H1 (cell line): Measurements from ENCODE around the gene ACLY. TPM values are rescaled to one million over a fixed set of nuclear protein-coding genes. Genes with fewer than 3 reads are reported as not detected.

Source experiments
- ATF2 ChIP-seq: IDR thresholded peaks from 2 replicates; pipeline ENCODE4 v1.6.1; 2012; ENCODE audit warnings: low read length, inconsistent platforms
- CBX5 ChIP-seq: fragments of 300-800, 300-1000 bp; sonication (generic); IDR thresholded peaks from 2 replicates; pipeline ENCODE4 v1.7.1; 2016; ENCODE audit warnings: antibody characterized with exemption, low read length, low read depth
- CREB1 ChIP-seq: IDR thresholded peaks from 2 replicates; pipeline ENCODE4 v1.6.1; 2012; ENCODE audit warnings: inconsistent platforms
- CTCF ChIP-seq, 3 experiments: IDR thresholded peaks; 1 replicate in 2 of 3; 2 replicates in 1 of 3; pipeline versions ENCODE4 v1.5.1 to v1.6.1; 2011; ENCODE audit warnings: low read length in 3 of 3, mild to moderate bottlenecking in 3 of 3, inconsistent platforms in 2 of 3, low read depth in 1 of 3, moderate library complexity in 1 of 3; ENCODE audit not compliant: insufficient read depth in 1 of 3; ENCODE audit errors: control extremely low read depth in 1 of 3
- EP300 ChIP-seq, 2 experiments: IDR thresholded peaks; 1 replicate in 1 of 2; 2 replicates in 1 of 2; pipeline ENCODE4 v1.6.1; 2011 to 2012; ENCODE audit warnings: low read depth in 2 of 2, low read length in 2 of 2, mild to moderate bottlenecking in 2 of 2, borderline replicate concordance in 1 of 2, inconsistent platforms in 1 of 2, moderate library complexity in 1 of 2
- RAD21 ChIP-seq, 2 experiments: IDR thresholded peaks in 1 of 2; conservative IDR thresholded peaks in 1 of 2; 2 replicates each; pipeline ENCODE4 v1.6.1; 2011; ENCODE audit warnings: low read depth in 2 of 2, low read length in 2 of 2, improper control_type of control experiment in 1 of 2, inconsistent platforms in 1 of 2, mild to moderate bottlenecking in 1 of 2, moderate library complexity in 1 of 2
- SP2 ChIP-seq: IDR thresholded peaks from 2 replicates; pipeline ENCODE4 v1.6.1; 2012; ENCODE audit warnings: mild to moderate bottlenecking, low read length, inconsistent platforms
- polyA plus RNA-seq, 7 experiments: library from polyadenylated mRNA; depleted of rRNA in 3 of 7; stranded (reverse) in 5 of 7; unstranded in 2 of 7; fragments of >200 nt in 5 of 7; fragments of 200-250 nt in 2 of 7; gene quantifications; 1 replicate in 5 of 7; 2 replicates in 1 of 7; 4 replicates in 1 of 7; pipeline versions ENCODE4 v1.2.1 to v1.2.3, GENCODE V29; 2011 to 2013; ENCODE audit warnings: missing spikeins in 2 of 7, mixed read lengths in 2 of 7
- total RNA-seq: library from RNA; stranded (reverse); fragmentation: NEBNext Ultra II Directional; extraction: Animal tissue kit (Norgen Biotek cat#: 25700); gene quantifications from 2 replicates; pipeline ENCODE4 v1.2.1, GENCODE V29; 2021

ACLY gene
- total and polyA plus RNA-seq, 2 of the 8 experiments (the other 6 are each of a cell fraction or from before 2014, with no cell fraction given) = 167 to 393 TPM

- no peak for TF ChIP-seq CBX5
- TF ChIP-seq EP300 (IDR thresholded peaks at IDR 0.05; ENCODE audit: borderline replicate concordance in 1 of 2, low read depth in 2 of 2, low read length in 2 of 2) = no peak
- TF ChIP-seq RAD21 (IDR thresholded peaks at IDR 0.05 in 1 of 2, conservative IDR thresholded peaks at IDR 0.05 in 1 of 2; ENCODE audit: low read depth in 2 of 2, low read length in 2 of 2) = no peak
- no peak for TF ChIP-seq CREB1
- TF ChIP-seq CTCF (IDR thresholded peaks at IDR 0.05; ENCODE audit: control extremely low read depth in 1 of 3, insufficient read depth in 1 of 3, low read depth in 1 of 3, low read length in 3 of 3) = no peak
- TF ChIP-seq ATF2 = no peak
- TF ChIP-seq SP2 = no peak
These were observed 17.1 kb downstream of the ACLY start (continued) for GRCh38 chr17:41901646-41902045.
